Measurements from ENCODE around the gene CIDEB. TPM values are rescaled to one million over a fixed set of nuclear protein-coding genes. Genes with fewer than 3 reads are reported as not detected.

The CIDEB gene
- total RNA-seq, 3 donors from 2014 or later (not counting 1 experiment from before 2014, with no cell fraction given): 40.0 to 59.6 (median 46.6) TPM

- DNase-seq (no peak), ATAC-seq (no peak)
- Histone ChIP-seq H3K27ac (ENCODE audit: low read length) (no peak overlapping the region), H3K36me3 (ENCODE audit: control insufficient read depth, insufficient read depth, low read length) (peaks cover 8% of the 10 kb centered on the region), H3K4me1 (ENCODE audit: control insufficient read depth, insufficient read depth, low read length) (no peaks in the 10 kb centered on the region), H3K27me3 (ENCODE audit: control insufficient read depth, insufficient read depth, low read length) (no peaks in the 10 kb centered on the region), H3K4me3 (ENCODE audit: low read length) (no peak overlapping the region), H3K9me3 (ENCODE audit: control insufficient read depth, insufficient read depth, low read length) (no peaks in the 10 kb centered on the region)
- H3K4me3 Mint-ChIP-seq: no peak overlapping the region
- intact Hi-C loops (cut with micrococcal nuclease): no loop called here
- 94% methylated on average over 12 of the region's 12 CpGs for WGBS (ENCODE audit: insufficient coverage)
- TF ChIP-seq, protein P1, sequence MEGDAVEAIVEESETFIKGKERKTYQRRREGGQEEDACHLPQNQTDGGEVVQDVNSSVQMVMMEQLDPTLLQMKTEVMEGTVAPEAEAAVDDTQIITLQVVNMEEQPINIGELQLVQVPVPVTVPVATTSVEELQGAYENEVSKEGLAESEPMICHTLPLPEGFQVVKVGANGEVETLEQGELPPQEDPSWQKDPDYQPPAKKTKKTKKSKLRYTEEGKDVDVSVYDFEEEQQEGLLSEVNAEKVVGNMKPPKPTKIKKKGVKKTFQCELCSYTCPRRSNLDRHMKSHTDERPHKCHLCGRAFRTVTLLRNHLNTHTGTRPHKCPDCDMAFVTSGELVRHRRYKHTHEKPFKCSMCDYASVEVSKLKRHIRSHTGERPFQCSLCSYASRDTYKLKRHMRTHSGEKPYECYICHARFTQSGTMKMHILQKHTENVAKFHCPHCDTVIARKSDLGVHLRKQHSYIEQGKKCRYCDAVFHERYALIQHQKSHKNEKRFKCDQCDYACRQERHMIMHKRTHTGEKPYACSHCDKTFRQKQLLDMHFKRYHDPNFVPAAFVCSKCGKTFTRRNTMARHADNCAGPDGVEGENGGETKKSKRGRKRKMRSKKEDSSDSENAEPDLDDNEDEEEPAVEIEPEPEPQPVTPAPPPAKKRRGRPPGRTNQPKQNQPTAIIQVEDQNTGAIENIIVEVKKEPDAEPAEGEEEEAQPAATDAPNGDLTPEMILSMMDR (IDR thresholded peaks at IDR 0.05): no peak
- no peaks in the 10 kb centered on the region for H3K36me3 Mint-ChIP-seq
- H3K4me1 Mint-ChIP-seq: no peaks in the 10 kb centered on the region
- H3K27me3 Mint-ChIP-seq (ENCODE audit: low read depth in 2 of 2): no peaks in the 10 kb centered on the region
- no peak overlapping the region for H3K27ac Mint-ChIP-seq
- no peaks in the 10 kb centered on the region for H3K9me3 Mint-ChIP-seq
These were observed 51.7 kb downstream of the CIDEB start for GRCh38 chr14:24255931-24256711.

GRCh38 chr14:24255438-24255837, 52.3 kb downstream of the CIDEB start:
- no peaks in the 10 kb centered on the region for H3K27me3 Mint-ChIP-seq (ENCODE audit: low read depth in 2 of 2)
- no peak overlapping the region for H3K27ac Mint-ChIP-seq
- ATAC-seq (no peak), DNase-seq (no peak)
- Histone ChIP-seq H3K4me1 (ENCODE audit: control insufficient read depth, insufficient read depth, low read length) (no peaks in the 10 kb centered on the region), H3K4me3 (ENCODE audit: low read length) (no peak overlapping the region), H3K27ac (ENCODE audit: low read length) (no peak overlapping the region), H3K27me3 (ENCODE audit: control insufficient read depth, insufficient read depth, low read length) (no peaks in the 10 kb centered on the region), H3K9me3 (ENCODE audit: control insufficient read depth, insufficient read depth, low read length) (no peaks in the 10 kb centered on the region), H3K36me3 (ENCODE audit: control insufficient read depth, insufficient read depth, low read length) (peaks cover 8% of the 10 kb centered on the region)
- TF ChIP-seq, protein P1 (IDR thresholded peaks at IDR 0.05): no peak
- H3K4me1 Mint-ChIP-seq: no peaks in the 10 kb centered on the region
- no peaks in the 10 kb centered on the region for H3K9me3 Mint-ChIP-seq
- no peaks in the 10 kb centered on the region for H3K36me3 Mint-ChIP-seq
- H3K4me3 Mint-ChIP-seq: no peak overlapping the region
- WGBS (ENCODE audit: insufficient coverage): 96% methylated on average over 7 of the region's 8 CpGs
- intact Hi-C loops (cut with micrococcal nuclease): no loop called here

Other genes starting within 250 kb of the CIDEB start
- gene CPNE6, start 236.4 kb downstream of the CIDEB start, total RNA-seq: not detected
- gene PCK2, start 213.7 kb downstream of the CIDEB start, total RNA-seq: 10 to 100 TPM in 2 of 3 donors, 1 to 10 TPM in 1; 9.8 to 13.8 (median 12.3) TPM
- gene DCAF11, start 193.2 kb downstream of the CIDEB start, total RNA-seq: 10 to 100 TPM; 77.5 to 99.3 (median 96.3) TPM
- 1 to 10 TPM in 2 of 3 donors, under 1 TPM in 1; 0.78 to 3.3 (median 2.8) TPM for gene NRL, start 193.0 kb downstream of the CIDEB start, total RNA-seq
- gene FITM1, start 177.3 kb downstream of the CIDEB start, total RNA-seq: 1 to 10 TPM in 2 of 3 donors, under 1 TPM in 1; 0.80 to 2.8 (median 2.3) TPM
- gene PSME1, start 171.8 kb downstream of the CIDEB start, total RNA-seq: 100 to 1,000 TPM; 315 to 345 (median 318) TPM
- gene EMC9, start 166.4 kb downstream of the CIDEB start, total RNA-seq: 10 to 100 TPM in 2 of 3 donors, 1 to 10 TPM in 1; 9.3 to 12.3 (median 12.0) TPM
- 100 to 1,000 TPM; 193 to 237 (median 234) TPM for gene PSME2, start 161.4 kb downstream of the CIDEB start, total RNA-seq
- 100 to 1,000 TPM in 2 of 3 donors, 10 to 100 TPM in 1; 96.9 to 134 (median 125) TPM for gene RNF31, start 160.5 kb downstream of the CIDEB start, total RNA-seq
- gene IRF9, start 146.7 kb downstream of the CIDEB start, total RNA-seq: 100 to 1,000 TPM; 178 to 348 (median 319) TPM
- 100 to 1,000 TPM in 2 of 3 donors, 10 to 100 TPM in 1; 77.7 to 138 (median 103) TPM for gene REC8, start 135.9 kb downstream of the CIDEB start, total RNA-seq
- gene IPO4, start 119.2 kb downstream of the CIDEB start, total RNA-seq: 10 to 100 TPM; 46.2 to 61.5 (median 51.9) TPM
- 10 to 100 TPM; 15.2 to 32.1 (median 28.7) TPM for gene TM9SF1, start 112.5 kb downstream of the CIDEB start, total RNA-seq
- gene TSSK4, start 102.3 kb downstream of the CIDEB start, total RNA-seq: 1 to 10 TPM; 1.3 to 2.9 (median 1.5) TPM
- gene CHMP4A, start 94.5 kb downstream of the CIDEB start, total RNA-seq: 100 to 1,000 TPM; 105 to 118 (median 115) TPM
- gene MDP1, start 91.9 kb downstream of the CIDEB start, total RNA-seq: 1 to 10 TPM; 4.0 to 6.1 (median 5.5) TPM
- gene NEDD8, start 75.6 kb downstream of the CIDEB start, total RNA-seq: 100 to 1,000 TPM in 1 of 3 donors, 10 to 100 TPM in 2; 93.6 to 109 (median 95.9) TPM
- gene GMPR2, start 75.0 kb downstream of the CIDEB start, total RNA-seq: 10 to 100 TPM; 46.5 to 63.3 (median 53.3) TPM
- 100 to 1,000 TPM; 158 to 269 (median 176) TPM for gene TINF2, start 65.4 kb downstream of the CIDEB start, total RNA-seq
- gene TGM1, start 44.8 kb downstream of the CIDEB start, total RNA-seq: 1 to 10 TPM; 1.7 to 4.9 (median 4.7) TPM
- gene RABGGTA, start 36.4 kb downstream of the CIDEB start, total RNA-seq: 10 to 100 TPM; 72.9 to 95.1 (median 88.5) TPM
- 10 to 100 TPM; 39.8 to 59.0 (median 43.3) TPM for gene DHRS1, start 8.2 kb downstream of the CIDEB start, total RNA-seq
- gene NOP9, start 8.1 kb downstream of the CIDEB start, total RNA-seq: 10 to 100 TPM; 34.9 to 47.8 (median 39.2) TPM
- gene LTB4R2, start 2.2 kb upstream of the CIDEB start, total RNA-seq: 10 to 100 TPM; 27.6 to 40.5 (median 37.4) TPM
- gene LTB4R, start 3.5 kb upstream of the CIDEB start, total RNA-seq: 10 to 100 TPM; 33.5 to 55.7 (median 49.7) TPM
- 10 to 100 TPM in 2 of 3 donors, 1 to 10 TPM in 1; 9.8 to 17.6 (median 11.3) TPM for gene ADCY4, start 27.1 kb upstream of the CIDEB start, total RNA-seq
- gene RIPK3, start 32.0 kb upstream of the CIDEB start, total RNA-seq: 10 to 100 TPM; 36.1 to 58.2 (median 45.5) TPM
- gene NFATC4, start 60.2 kb upstream of the CIDEB start, total RNA-seq: not detected
- under 1 TPM; 0.23 to 0.53 (median 0.42) TPM for gene NYNRIN, start 91.0 kb upstream of the CIDEB start, total RNA-seq
- 1 to 10 TPM in 2 of 3 donors, under 1 TPM in 1; 0.75 to 1.5 (median 1.1) TPM for gene CBLN3, start 121.7 kb upstream of the CIDEB start, total RNA-seq
- gene KHNYN, start 122.0 kb upstream of the CIDEB start, total RNA-seq: 100 to 1,000 TPM; 106 to 141 (median 116) TPM
- gene SDR39U1, start 134.8 kb upstream of the CIDEB start, total RNA-seq: 100 to 1,000 TPM in 2 of 3 donors, 10 to 100 TPM in 1; 97.1 to 106 (median 100) TPM
- under 1 TPM in 1 of 3 donors, not detected in 2; 0.63 TPM for gene CMA1, start 200.3 kb upstream of the CIDEB start, total RNA-seq

Measured in natural killer cell (primary cell).